Omental fat pad (tissue), 4 donors: ENCODE measurements around the gene S100A4. TPM values are rescaled to one million over a fixed set of nuclear protein-coding genes. Genes with fewer than 3 reads are reported as not detected.
A peak's percentile ranks its signal among the peaks of the same experiment; 100 is the strongest.

Experiments used
- ATAC-seq: fragments of 150-250 bp; one replicate; pipeline ENCODE4 v1.9.1; 2016; ENCODE audit warnings: mild to moderate bottlenecking, moderate library complexity; ENCODE audit not compliant: low FRiP score
- DNase-seq: peaks from one replicate; pipeline ENCODE4 v3.0.0-alpha.2; 2019; ENCODE audit warnings: low spot score
- total RNA-seq, 4 donors: library from RNA; depleted of rRNA; stranded (reverse); fragments of >200 nt; gene quantifications; one replicate each; pipeline ENCODE4 v1.1.0, GENCODE V29; 2016
- TF ChIP-seq, protein P1 (sequence below), 3 donors: fragments of 450-650 bp; IDR thresholded peaks; one replicate each; pipeline ENCODE4 v1.5.1; 2016 to 2017; ENCODE audit warnings: antibody characterized with exemption in 3 of 3, mild to moderate bottlenecking in 3 of 3, moderate library complexity in 2 of 3

The S100A4 gene
- total RNA-seq, 4 donors from 2014 or later: 323 to 723 (median 337) TPM

DNA sequence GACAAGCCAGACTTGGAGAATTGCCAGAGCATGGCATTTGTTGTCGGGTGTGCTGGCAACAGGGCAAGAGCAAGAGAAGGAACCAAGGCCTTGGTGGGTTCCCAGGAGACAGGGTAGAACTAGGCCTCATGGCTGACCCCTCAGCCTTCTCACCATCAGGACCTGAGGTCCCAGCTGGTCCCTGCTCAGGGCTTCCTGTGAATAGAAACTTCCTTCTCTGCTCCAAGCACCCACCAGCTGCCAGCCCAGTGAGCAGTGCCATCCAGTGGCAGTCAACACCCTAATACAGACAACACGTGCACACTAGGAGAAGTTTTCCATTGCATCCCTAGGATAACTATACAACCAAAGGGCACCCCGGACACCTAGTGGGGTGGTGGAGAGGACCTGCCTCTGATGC, 32.6 kb downstream of the S100A4 start:
- DNase-seq (no peak), ATAC-seq (no peak)
- TF ChIP-seq, protein P1, sequence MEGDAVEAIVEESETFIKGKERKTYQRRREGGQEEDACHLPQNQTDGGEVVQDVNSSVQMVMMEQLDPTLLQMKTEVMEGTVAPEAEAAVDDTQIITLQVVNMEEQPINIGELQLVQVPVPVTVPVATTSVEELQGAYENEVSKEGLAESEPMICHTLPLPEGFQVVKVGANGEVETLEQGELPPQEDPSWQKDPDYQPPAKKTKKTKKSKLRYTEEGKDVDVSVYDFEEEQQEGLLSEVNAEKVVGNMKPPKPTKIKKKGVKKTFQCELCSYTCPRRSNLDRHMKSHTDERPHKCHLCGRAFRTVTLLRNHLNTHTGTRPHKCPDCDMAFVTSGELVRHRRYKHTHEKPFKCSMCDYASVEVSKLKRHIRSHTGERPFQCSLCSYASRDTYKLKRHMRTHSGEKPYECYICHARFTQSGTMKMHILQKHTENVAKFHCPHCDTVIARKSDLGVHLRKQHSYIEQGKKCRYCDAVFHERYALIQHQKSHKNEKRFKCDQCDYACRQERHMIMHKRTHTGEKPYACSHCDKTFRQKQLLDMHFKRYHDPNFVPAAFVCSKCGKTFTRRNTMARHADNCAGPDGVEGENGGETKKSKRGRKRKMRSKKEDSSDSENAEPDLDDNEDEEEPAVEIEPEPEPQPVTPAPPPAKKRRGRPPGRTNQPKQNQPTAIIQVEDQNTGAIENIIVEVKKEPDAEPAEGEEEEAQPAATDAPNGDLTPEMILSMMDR (IDR thresholded peaks at IDR 0.05): no peak

DNA sequence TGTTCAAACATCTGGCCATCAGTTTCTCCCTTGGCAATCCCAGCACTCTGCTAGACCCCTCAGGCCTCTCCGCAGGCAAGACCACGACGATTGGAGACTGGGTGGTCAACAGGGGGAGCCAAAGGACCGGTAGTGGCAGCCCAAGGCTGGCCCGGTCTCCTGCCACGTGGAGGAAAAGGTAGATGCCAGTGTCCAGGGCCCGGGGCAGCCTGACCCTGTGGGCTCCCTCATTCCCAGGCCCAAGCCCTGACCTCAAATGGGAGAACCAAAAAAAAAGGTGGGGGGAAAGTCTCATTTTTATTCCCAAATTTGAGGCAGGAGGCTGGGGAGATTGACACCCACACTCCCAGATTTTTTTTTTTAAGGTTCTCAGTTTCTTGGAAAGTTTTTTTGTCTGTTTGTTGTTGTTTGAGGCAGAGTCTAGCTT, 34.6 kb downstream of the S100A4 start:
- DNase-seq: peak; percentile 75
- TF ChIP-seq, protein P1 (IDR thresholded peaks at IDR 0.05): peak in 2 of 3 donors; percentile 62 to 67
- peak; percentile 68 for ATAC-seq

DNA sequence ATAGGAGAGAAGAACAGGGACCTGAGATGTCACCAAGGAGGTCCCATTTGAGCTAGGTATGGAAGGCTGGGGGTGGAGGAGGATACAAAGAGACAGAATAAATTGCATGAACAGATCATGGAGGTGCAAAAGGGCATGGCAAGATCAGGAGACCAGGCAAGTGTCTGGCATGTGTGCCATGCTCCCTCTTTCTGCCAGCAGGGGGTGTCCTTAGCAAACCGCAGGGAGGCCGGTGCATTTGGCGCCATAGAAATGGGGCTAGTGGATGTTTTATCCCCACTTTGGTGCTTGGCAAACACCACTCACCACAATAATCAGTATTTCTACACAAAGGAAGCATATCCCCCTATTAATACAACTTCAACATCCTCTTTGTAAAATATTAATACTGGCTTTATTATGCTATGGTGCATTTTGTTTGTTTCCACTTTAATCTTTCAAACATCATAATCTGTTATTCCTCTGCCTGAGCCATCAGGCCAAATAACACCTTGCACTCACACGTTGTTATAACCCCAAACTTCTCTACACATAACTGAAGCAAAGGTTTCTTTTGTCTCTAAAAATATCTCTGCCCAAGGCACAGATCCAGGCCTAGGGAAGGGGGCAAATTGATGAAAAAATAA, 35.8 kb downstream of the S100A4 start:
- ATAC-seq: no peak
- TF ChIP-seq, protein P1 (IDR thresholded peaks at IDR 0.05): no peak
- DNase-seq: peak; percentile 32

DNA sequence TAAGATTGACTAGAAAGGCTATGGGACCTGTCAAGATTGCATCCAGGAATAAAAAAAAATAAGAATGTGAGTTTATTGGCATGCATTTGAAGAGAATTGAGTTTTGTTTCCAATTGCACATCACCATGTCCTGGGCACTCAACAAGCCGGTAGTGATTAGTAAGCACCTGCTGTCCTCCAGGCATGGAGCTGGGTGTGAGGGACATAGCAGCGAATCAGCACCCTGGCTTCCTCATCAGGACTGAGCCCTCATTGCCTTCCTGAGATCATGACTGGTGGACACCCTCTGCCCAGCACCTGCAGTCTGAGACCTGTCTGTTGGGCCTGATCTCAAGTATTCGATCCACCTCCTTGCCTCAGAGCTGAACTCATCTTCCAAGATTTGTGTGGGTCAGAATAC, 36.6 kb downstream of the S100A4 start:
- no peak for ATAC-seq
- TF ChIP-seq, protein P1 (IDR thresholded peaks at IDR 0.05): no peak
- DNase-seq: no peak

DNA sequence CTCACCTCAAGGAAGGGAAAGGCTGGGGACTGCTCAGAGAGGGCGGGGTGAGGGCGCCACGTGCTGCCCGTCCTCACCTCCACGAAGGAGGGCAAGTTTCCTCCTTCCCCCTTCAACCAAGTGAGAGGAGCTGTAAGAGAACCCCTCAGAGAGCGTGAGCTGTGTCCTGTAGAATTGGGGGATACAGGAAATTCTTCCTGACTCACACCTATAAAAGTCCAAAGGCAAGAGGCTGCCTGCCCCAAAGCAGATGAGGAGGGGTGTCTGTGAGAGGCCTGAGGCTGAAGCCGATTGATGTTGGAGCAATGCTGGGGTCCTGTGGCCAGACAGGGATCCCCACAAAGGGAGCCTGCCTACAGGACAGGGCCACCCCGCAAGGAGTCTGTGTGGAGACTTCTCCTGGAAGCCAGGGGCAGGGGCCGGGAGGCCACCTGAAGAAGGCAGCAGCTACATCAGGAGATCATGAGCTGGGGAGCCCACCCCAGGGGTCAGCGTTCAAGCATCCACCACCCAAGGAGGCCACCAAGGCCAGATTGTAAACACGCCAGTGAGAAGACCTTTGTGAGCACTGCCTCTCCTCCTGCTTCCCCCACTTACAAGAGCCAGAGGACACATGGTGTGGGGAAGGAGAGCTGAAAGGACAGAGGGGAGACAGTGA, 37.6 kb downstream of the S100A4 start:
- DNase-seq (no peak), ATAC-seq (no peak)
- TF ChIP-seq, protein P1 (IDR thresholded peaks at IDR 0.05): no peak

DNA sequence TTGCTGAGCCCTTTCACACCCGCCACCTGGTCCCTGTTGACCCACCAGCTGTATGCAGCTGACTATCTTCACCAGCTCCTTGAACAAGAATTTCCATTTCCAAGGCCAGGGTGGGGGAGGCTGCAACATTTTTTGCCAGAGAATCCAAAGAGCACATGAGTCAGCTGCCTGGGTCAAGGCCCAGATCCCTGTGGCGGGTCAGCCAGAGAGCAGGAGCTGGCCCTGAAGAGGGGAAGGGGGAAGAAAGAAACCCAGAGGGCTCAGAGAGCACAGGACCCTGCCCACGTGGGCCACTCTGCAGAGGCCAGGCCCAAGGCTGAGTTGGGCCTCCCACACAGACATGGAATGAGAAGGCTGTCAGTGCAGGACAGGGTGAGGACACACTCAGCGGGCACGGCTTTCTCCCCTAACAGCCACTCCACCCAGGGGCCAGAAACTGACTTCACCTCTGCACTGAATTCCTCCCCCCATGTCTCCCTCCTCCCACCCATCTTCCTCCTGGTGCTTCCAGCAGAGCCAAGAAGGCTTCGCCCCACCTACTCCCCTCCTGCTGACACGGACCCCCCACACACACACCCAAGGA, 38.7 kb downstream of the S100A4 start:
- ATAC-seq (peak; percentile 84), DNase-seq (peak; percentile 42)
- TF ChIP-seq, protein P1 (IDR thresholded peaks at IDR 0.05): no peak
